Measurements from ENCODE around the gene CHRNA10. TPM values are rescaled to one million over a fixed set of nuclear protein-coding genes. Genes with fewer than 3 reads are reported as not detected.

Gene CHRNA10
- total RNA-seq, 1 donor from 2014 or later = 0.26 TPM

DNA sequence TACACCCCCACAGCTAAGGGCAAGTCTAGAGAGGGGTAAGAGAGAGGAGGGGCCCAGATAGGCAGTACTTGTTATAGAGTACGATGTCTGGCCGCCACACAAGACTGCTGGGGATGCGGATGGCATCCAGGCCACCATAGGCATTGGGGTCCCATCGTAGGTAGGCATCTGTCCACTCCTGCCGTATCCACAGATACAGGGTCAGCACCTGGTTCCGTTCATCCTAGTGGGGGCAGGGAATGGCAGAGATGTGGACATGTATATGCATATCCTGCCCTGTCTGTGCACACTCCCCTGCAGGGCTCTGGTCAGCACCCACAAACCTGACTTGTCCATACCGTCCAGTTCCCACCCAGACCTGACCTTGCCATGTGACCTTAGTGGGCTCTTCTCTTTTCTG, 2.1 kb downstream of the CHRNA10 start:
- TF ChIP-seq, protein P1, sequence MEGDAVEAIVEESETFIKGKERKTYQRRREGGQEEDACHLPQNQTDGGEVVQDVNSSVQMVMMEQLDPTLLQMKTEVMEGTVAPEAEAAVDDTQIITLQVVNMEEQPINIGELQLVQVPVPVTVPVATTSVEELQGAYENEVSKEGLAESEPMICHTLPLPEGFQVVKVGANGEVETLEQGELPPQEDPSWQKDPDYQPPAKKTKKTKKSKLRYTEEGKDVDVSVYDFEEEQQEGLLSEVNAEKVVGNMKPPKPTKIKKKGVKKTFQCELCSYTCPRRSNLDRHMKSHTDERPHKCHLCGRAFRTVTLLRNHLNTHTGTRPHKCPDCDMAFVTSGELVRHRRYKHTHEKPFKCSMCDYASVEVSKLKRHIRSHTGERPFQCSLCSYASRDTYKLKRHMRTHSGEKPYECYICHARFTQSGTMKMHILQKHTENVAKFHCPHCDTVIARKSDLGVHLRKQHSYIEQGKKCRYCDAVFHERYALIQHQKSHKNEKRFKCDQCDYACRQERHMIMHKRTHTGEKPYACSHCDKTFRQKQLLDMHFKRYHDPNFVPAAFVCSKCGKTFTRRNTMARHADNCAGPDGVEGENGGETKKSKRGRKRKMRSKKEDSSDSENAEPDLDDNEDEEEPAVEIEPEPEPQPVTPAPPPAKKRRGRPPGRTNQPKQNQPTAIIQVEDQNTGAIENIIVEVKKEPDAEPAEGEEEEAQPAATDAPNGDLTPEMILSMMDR (IDR thresholded peaks at IDR 0.05; ENCODE audit: insufficient read depth, low read length, severe bottlenecking) = no peak
- FAIRE-seq = peak; percentile 28
- no peak overlapping the region for H3K4me3 ChIP-seq (ENCODE audit: low read depth, low read length)
- H3K36me3 ChIP-seq (ENCODE audit: control insufficient read depth, insufficient read depth, low read length) = peaks cover 11% of the 10 kb centered on the region
- H3K27me3 ChIP-seq (ENCODE audit: control insufficient read depth, insufficient read depth, low read length) = no peaks in the 10 kb centered on the region
- DNase-seq (ENCODE audit: low read depth) = no peak

- Histone ChIP-seq H3K27me3 (ENCODE audit: control insufficient read depth, insufficient read depth, low read length) (no peaks in the 10 kb centered on the region), H3K4me3 (ENCODE audit: low read depth, low read length) (no peak overlapping the region), H3K36me3 (ENCODE audit: control insufficient read depth, insufficient read depth, low read length) (peaks cover 9% of the 10 kb centered on the region)
- FAIRE-seq (no peak), DNase-seq (ENCODE audit: low read depth) (no peak)
- TF ChIP-seq, protein P1 (IDR thresholded peaks at IDR 0.05; ENCODE audit: insufficient read depth, low read length, severe bottlenecking) = no peak
These were observed 3.8 kb downstream of the CHRNA10 start for GRCh38 chr11:3667149-3668035.

GRCh38 chr11:3666023-3666530, 5.1 kb downstream of the CHRNA10 start:
- Histone ChIP-seq H3K27me3 (ENCODE audit: control insufficient read depth, insufficient read depth, low read length) (no peaks in the 10 kb centered on the region), H3K36me3 (ENCODE audit: control insufficient read depth, insufficient read depth, low read length) (peaks cover 5% of the 10 kb centered on the region), H3K4me3 (ENCODE audit: low read depth, low read length) (no peak overlapping the region)
- TF ChIP-seq, protein P1 (IDR thresholded peaks at IDR 0.05; ENCODE audit: insufficient read depth, low read length, severe bottlenecking) = no peak
- DNase-seq (ENCODE audit: low read depth) (no peak), FAIRE-seq (no peak)

DNA sequence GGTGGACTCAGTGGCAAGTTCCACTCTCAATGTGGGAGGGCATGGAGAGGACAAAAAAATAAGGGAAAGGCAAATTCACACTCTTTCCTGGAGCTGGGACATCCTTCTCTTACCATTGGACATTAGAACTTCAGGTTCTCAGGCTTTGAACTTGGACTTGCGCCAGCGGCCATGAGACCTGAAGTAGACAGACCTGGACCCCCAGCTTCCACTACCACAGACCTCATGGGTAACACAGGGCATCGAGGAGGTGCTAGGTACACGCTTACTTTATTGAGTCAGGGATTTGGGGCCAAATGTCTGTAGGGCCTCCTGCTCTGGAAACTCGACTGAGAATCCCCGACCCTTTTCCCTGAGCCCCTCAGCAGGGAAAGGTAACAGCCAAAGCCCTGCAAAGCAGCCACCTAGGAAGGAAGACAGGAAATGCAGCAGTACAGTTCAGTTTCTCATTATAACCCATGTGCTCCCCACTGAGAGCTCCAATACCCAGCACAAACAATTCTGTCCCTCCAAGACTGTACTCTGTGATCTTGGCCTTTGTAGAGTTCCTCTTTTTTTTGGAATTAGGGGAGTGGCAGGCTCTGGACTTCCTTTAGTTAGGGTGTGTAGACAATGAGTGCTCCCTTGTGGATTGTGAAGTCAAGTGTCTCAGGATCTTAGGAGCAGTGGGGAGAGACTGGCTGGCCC, 5.7 kb downstream of the CHRNA10 start:
- H3K4me3 ChIP-seq (ENCODE audit: low read depth, low read length) = no peak overlapping the region
- TF ChIP-seq, protein P1 (IDR thresholded peaks at IDR 0.05; ENCODE audit: insufficient read depth, low read length, severe bottlenecking) = no peak
- FAIRE-seq (no peak), DNase-seq (ENCODE audit: low read depth) (no peak)
- peaks cover 3% of the 10 kb centered on the region for H3K36me3 ChIP-seq (ENCODE audit: control insufficient read depth, insufficient read depth, low read length)
- no peaks in the 10 kb centered on the region for H3K27me3 ChIP-seq (ENCODE audit: control insufficient read depth, insufficient read depth, low read length)

- Histone ChIP-seq H3K36me3 (ENCODE audit: control insufficient read depth, insufficient read depth, low read length) (peaks cover 3% of the 10 kb centered on the region), H3K4me3 (ENCODE audit: low read depth, low read length) (no peak overlapping the region), H3K27me3 (ENCODE audit: control insufficient read depth, insufficient read depth, low read length) (no peaks in the 10 kb centered on the region)
- DNase-seq (ENCODE audit: low read depth) (no peak), FAIRE-seq (peak; percentile 13)
- TF ChIP-seq, protein P1 (IDR thresholded peaks at IDR 0.05; ENCODE audit: insufficient read depth, low read length, severe bottlenecking) = no peak
These were observed 7.1 kb downstream of the CHRNA10 start for GRCh38 chr11:3664032-3664630.

All from bronchial epithelial cell (primary cell).